GM19372 (cell line): ENCODE measurements around the gene PRPF6.
"Not testable (repeated sequence)": the region's sequence is repeated elsewhere in the genome, so short reads cannot be mapped to it uniquely, and the experiment has no call there.

Experiments
- ATAC-seq: cut with Tn5 transposase; IDR thresholded peaks from one replicate; pipeline ENCODE4 v1.9.1; 2021; ENCODE audit warnings: mild to moderate bottlenecking, low read depth, moderate library complexity; ENCODE audit not compliant: unreplicated experiment

The PRPF6 gene

GRCh38 chr20:63971960-63972311 lies 9.0 kb upstream of the PRPF6 start:
- ATAC-seq: not testable (repeated sequence)

GRCh38 chr20:63972312-63973159 lies 8.4 kb upstream of the PRPF6 start:
- no peak for ATAC-seq

GRCh38 chr20:63973160-63973479 lies 7.8 kb upstream of the PRPF6 start:
- no peak for ATAC-seq

- no peak for ATAC-seq
Observed at GRCh38 chr20:63973636-63974401, 7.1 kb upstream of the PRPF6 start.

- ATAC-seq: no peak
Observed at GRCh38 chr20:63974402-63975200, 6.3 kb upstream of the PRPF6 start.

GRCh38 chr20:63976511-63976910 lies 4.4 kb upstream of the PRPF6 start:
- not testable (repeated sequence) for ATAC-seq

- ATAC-seq: no peak
Observed at GRCh38 chr20:63976980-63977738, 3.8 kb upstream of the PRPF6 start.

GRCh38 chr20:63977739-63978276 lies 3.1 kb upstream of the PRPF6 start:
- ATAC-seq: no peak

- no peak for ATAC-seq
Observed at GRCh38 chr20:63978319-63979228, 2.4 kb upstream of the PRPF6 start.

- no peak for ATAC-seq
Observed at GRCh38 chr20:63979229-63979556, 1.7 kb upstream of the PRPF6 start.

GRCh38 chr20:63979557-63980316 lies 1.2 kb upstream of the PRPF6 start, which contains the start of gene SAMD10:
Gene SAMD10 (minus strand): TSS chr20:63979642. CDS start chr20:63979467, 175 bp downstream.
- ATAC-seq: no peak

GRCh38 chr20:63980317-63980805 lies 571 bp upstream of the PRPF6 start:
- ATAC-seq: no peak

GRCh38 chr20:63982937-63983336 lies 2.0 kb downstream of the PRPF6 start:
- ATAC-seq: no peak

GRCh38 chr20:64000906-64001305 lies 20.0 kb downstream of the PRPF6 start:
- ATAC-seq: no peak

GRCh38 chr20:64001607-64002011 lies 20.7 kb downstream of the PRPF6 start:
- no peak for ATAC-seq

- no peak for ATAC-seq
Observed at GRCh38 chr20:64003960-64004725, 23.2 kb downstream of the PRPF6 start.

GRCh38 chr20:64005394-64005793 lies 24.5 kb downstream of the PRPF6 start:
- no peak for ATAC-seq

GRCh38 chr20:64006490-64006889 lies 25.6 kb downstream of the PRPF6 start:
- no peak for ATAC-seq
